ENCODE measurements around the gene ARAP2. TPM values are rescaled to one million over a fixed set of nuclear protein-coding genes. Genes with fewer than 3 reads are reported as not detected.

ARAP2 gene
- total and polyA plus RNA-seq, 2 experiments from 2014 or later = 0.92 to 4.8 TPM

GRCh38 chr4:36177946-36178345 lies 66.4 kb downstream of the ARAP2 start (continued):
- TF ChIP-seq EZH2 (IDR thresholded peaks at IDR 0.05; ENCODE audit: low read depth, unreplicated experiment) (no peak), ETS1 (IDR thresholded peaks at IDR 0.05) (no peak), CREB1 (CRISPR knock-in tag; IDR thresholded peaks at IDR 0.05; ENCODE audit: low read depth) (no peak), STAT1 (IDR thresholded peaks at IDR 0.05; ENCODE audit: unreplicated experiment) (no peak), CTCF (conservative IDR thresholded peaks at IDR 0.05; ENCODE audit: low read depth in 2 of 2) (no peak), POLR2AphosphoS5 (IDR thresholded peaks at IDR 0.05; ENCODE audit: low read depth) (no peak)

GRCh38 chr4:36174570-36174969 lies 69.7 kb downstream of the ARAP2 start:
- Mint-ChIP-seq H3K9me3 (no peaks in the 10 kb centered on the region), H3K4me3 (no peak overlapping the region), H3K36me3 (ENCODE audit: low read depth) (no peaks in the 10 kb centered on the region), H3K27ac (no peak overlapping the region), H3K4me1 (peaks cover 3% of the 10 kb centered on the region; the same call in 2 of the 3 replicates), H3K27me3 (ENCODE audit: insufficient read depth, low read depth, poor library complexity) (no peaks in the 10 kb centered on the region)
- no peaks in the 10 kb centered on the region for H3F3A ChIP-seq (replicated peaks; ENCODE audit: low read depth)
- H3K4me2 ChIP-seq = no peak overlapping the region
- no peaks in the 10 kb centered on the region for H3K9me2 ChIP-seq (ENCODE audit: insufficient read depth)
- H3K36me3 ChIP-seq (ENCODE audit: insufficient read depth) = no peaks in the 10 kb centered on the region
- no peaks in the 10 kb centered on the region for H3K27me3 ChIP-seq (ENCODE audit: insufficient read depth)
- no peaks in the 10 kb centered on the region for H4K20me1 ChIP-seq (replicated peaks; ENCODE audit: insufficient read depth)
- no peak overlapping the region for H2AFZ ChIP-seq
- H3K4me1 ChIP-seq (ENCODE audit: insufficient read depth) = no peaks in the 10 kb centered on the region
- ATAC-seq (no peak), DNase-seq (ENCODE audit: low spot score) (no peak)
- H3K4me3 ChIP-seq = no peak overlapping the region
- H3K79me2 ChIP-seq (replicated peaks; ENCODE audit: insufficient read depth) = no peaks in the 10 kb centered on the region
- H3K27ac ChIP-seq (ENCODE audit: low read depth) = no peak overlapping the region
- no peak for TF ChIP-seq ETS1 (IDR thresholded peaks at IDR 0.05)
- no peak for TF ChIP-seq REST (IDR thresholded peaks at IDR 0.05; ENCODE audit: unreplicated experiment)
- TF ChIP-seq EZH2 (IDR thresholded peaks at IDR 0.05; ENCODE audit: low read depth, unreplicated experiment) = no peak
- no peak for TF ChIP-seq STAT1 (IDR thresholded peaks at IDR 0.05; ENCODE audit: unreplicated experiment)
- no peak for TF ChIP-seq ZNF331 (CRISPR knock-in tag; IDR thresholded peaks at IDR 0.05; ENCODE audit: low read depth)
- TF ChIP-seq ZNF462 (CRISPR knock-in tag; IDR thresholded peaks at IDR 0.05) = no peak
- no peak for TF ChIP-seq JUNB (IDR thresholded peaks at IDR 0.05; ENCODE audit: unreplicated experiment)
- TF ChIP-seq NANOG (IDR thresholded peaks at IDR 0.05; ENCODE audit: borderline replicate concordance) = no peak
- TF ChIP-seq ZNF114 (CRISPR knock-in tag; IDR thresholded peaks at IDR 0.05) = no peak

All from GM23338 (cell line).